ENCODE measurements around the gene TRIM39. TPM values are rescaled to one million over a fixed set of nuclear protein-coding genes. Genes with fewer than 3 reads are reported as not detected.

TRIM39 gene
- total RNA-seq, 4 donors from 2014 or later = 18.4 to 24.1 (median 22.6) TPM

DNA sequence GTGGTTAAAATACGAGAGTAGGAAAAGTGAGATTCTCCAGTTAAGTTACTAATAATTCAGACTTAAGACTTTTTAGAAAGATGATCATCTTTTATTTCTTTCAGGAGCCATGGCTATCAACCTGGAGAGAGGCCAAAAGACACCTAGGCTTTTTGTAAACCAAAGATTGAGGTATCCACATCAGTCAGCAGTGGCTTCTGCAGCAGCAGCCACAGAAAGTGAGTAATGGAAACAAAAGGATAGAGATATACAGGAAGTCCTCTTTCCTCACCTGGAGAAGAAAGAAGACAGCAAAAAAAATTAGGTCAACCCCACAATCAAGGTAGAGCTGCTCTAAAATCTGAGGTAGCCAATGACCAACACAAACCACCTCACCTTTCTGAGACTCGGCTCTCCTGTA, 22.7 kb upstream of the TRIM39 start:
- H3K4me3 ChIP-seq = no peak overlapping the region
- no peaks in the 10 kb centered on the region for H3K27me3 ChIP-seq
- H3K36me3 ChIP-seq = peaks cover 0 to 15% of the 10 kb centered on the region in 2 donors
- TF ChIP-seq POLR2AphosphoS5 (IDR thresholded peaks at IDR 0.05) (no peak), EP300 (IDR thresholded peaks at IDR 0.05) (no peak), POLR2A (IDR thresholded peaks at IDR 0.05) (no peak)
- TF ChIP-seq, protein P1, sequence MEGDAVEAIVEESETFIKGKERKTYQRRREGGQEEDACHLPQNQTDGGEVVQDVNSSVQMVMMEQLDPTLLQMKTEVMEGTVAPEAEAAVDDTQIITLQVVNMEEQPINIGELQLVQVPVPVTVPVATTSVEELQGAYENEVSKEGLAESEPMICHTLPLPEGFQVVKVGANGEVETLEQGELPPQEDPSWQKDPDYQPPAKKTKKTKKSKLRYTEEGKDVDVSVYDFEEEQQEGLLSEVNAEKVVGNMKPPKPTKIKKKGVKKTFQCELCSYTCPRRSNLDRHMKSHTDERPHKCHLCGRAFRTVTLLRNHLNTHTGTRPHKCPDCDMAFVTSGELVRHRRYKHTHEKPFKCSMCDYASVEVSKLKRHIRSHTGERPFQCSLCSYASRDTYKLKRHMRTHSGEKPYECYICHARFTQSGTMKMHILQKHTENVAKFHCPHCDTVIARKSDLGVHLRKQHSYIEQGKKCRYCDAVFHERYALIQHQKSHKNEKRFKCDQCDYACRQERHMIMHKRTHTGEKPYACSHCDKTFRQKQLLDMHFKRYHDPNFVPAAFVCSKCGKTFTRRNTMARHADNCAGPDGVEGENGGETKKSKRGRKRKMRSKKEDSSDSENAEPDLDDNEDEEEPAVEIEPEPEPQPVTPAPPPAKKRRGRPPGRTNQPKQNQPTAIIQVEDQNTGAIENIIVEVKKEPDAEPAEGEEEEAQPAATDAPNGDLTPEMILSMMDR (IDR thresholded peaks at IDR 0.05) = no peak
- no peak for ATAC-seq
- 94 to 100% methylated on average over 2 of the region's 2 CpGs for WGBS, 2 donors (ENCODE audit: low coverage in 1 of 2)
- no peak overlapping the region for H3K27ac ChIP-seq
- no peaks in the 10 kb centered on the region for H3K9me3 ChIP-seq
- no peaks in the 10 kb centered on the region for H3K4me1 ChIP-seq

DNA sequence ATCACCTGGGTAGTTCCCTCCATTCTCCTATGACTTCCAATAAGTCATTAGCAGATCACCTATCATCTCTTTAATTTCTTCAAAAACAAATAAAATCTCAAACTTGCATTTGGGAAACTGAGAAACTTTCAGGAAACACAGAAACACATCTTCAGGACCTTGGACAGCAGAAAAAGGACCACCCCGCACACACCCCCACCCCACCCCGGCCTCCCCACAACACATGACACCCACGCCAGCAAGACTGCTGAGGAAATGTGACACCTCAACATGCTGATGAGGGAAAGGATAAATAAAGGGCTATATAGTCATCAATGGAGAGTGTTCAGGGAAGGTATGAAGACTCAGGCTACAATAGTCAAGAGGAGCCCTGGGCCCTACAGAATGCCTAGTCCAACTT, 15.6 kb upstream of the TRIM39 start:
- WGBS, 2 donors (ENCODE audit: low coverage in 1 of 2) = 67 to 87% methylated on average over 2 to 3 of the region's 3 CpGs

DNA sequence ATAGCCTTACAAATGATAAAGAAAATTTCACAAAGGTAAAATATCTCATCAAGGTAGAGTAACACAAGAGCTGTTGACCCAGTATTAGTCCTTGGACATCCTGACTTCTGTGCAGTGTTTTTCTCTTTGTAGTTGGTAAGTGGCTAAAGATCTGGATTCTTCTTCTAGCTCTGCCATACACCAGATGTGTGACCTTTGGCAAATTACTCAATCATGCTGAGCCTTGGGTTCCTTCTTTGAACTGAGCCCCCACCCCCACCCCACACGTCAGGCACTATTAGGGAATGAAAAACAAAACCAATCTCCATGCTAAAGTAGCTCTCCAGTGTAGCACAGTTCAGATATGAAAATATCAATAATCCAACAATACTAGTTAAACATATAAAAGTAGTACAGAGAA, 15.1 kb upstream of the TRIM39 start:
- TF ChIP-seq POLR2A (IDR thresholded peaks at IDR 0.05) = no peak
- no peak for TF ChIP-seq EP300 (IDR thresholded peaks at IDR 0.05)
- no peak for TF ChIP-seq POLR2AphosphoS5 (IDR thresholded peaks at IDR 0.05)
- TF ChIP-seq, protein P1 (IDR thresholded peaks at IDR 0.05) = no peak
- Histone ChIP-seq H3K9me3 (no peaks in the 10 kb centered on the region), H3K4me3 (no peak overlapping the region), H3K36me3 (peaks cover 0 to 36% of the 10 kb centered on the region in 2 donors), H3K27ac (no peak overlapping the region), H3K27me3 (no peaks in the 10 kb centered on the region), H3K4me1 (no peaks in the 10 kb centered on the region)
- no peak for ATAC-seq
- WGBS, 2 donors (ENCODE audit: low coverage in 1 of 2) = 86% methylated on average over 1 of the region's 1 CpG; no CpG with 5 or more reads in 1 of the 2 donors

More for the DNA sequence above, 15.6 kb upstream of the TRIM39 start:
- TF ChIP-seq POLR2A (IDR thresholded peaks at IDR 0.05) = no peak
- no peak for TF ChIP-seq EP300 (IDR thresholded peaks at IDR 0.05)
- no peak for TF ChIP-seq POLR2AphosphoS5 (IDR thresholded peaks at IDR 0.05)
- TF ChIP-seq, protein P1 (IDR thresholded peaks at IDR 0.05) = no peak
- no peak for ATAC-seq
- Histone ChIP-seq H3K27me3 (no peaks in the 10 kb centered on the region), H3K36me3 (peaks cover 0 to 36% of the 10 kb centered on the region in 2 donors), H3K27ac (no peak overlapping the region), H3K4me1 (no peaks in the 10 kb centered on the region), H3K4me3 (no peak overlapping the region), H3K9me3 (no peaks in the 10 kb centered on the region)

DNA sequence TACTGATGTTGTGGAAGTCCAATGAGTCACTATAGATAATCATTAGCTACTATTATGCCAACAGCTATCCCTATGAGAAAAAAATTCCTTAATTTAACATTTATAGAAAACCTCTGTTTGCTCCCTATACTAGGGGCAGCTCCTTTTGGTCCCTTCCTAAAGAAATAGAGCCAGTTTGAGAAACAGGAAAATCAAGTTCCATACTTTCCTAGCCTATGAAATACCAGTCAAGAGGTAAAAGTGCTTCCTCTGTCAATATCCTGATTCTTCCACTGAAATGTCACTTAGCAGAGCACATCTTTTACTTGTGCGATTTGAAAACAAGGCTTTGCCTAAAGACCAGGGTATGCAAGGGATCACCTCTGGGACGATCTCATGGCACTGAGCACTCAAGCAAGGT, 14.5 kb upstream of the TRIM39 start:
- WGBS, 2 donors (ENCODE audit: low coverage in 1 of 2) = 94 to 100% methylated on average over 2 of the region's 2 CpGs
- no peak for ATAC-seq
- TF ChIP-seq, protein P1 (IDR thresholded peaks at IDR 0.05) = no peak
- TF ChIP-seq POLR2A (IDR thresholded peaks at IDR 0.05) (no peak), EP300 (IDR thresholded peaks at IDR 0.05) (no peak), POLR2AphosphoS5 (IDR thresholded peaks at IDR 0.05) (no peak)
- H3K27ac ChIP-seq = no peak overlapping the region
- peaks cover 0 to 36% of the 10 kb centered on the region in 2 donors for H3K36me3 ChIP-seq
- H3K4me3 ChIP-seq = no peak overlapping the region
- no peaks in the 10 kb centered on the region for H3K4me1 ChIP-seq
- no peaks in the 10 kb centered on the region for H3K27me3 ChIP-seq
- H3K9me3 ChIP-seq = no peaks in the 10 kb centered on the region

DNA sequence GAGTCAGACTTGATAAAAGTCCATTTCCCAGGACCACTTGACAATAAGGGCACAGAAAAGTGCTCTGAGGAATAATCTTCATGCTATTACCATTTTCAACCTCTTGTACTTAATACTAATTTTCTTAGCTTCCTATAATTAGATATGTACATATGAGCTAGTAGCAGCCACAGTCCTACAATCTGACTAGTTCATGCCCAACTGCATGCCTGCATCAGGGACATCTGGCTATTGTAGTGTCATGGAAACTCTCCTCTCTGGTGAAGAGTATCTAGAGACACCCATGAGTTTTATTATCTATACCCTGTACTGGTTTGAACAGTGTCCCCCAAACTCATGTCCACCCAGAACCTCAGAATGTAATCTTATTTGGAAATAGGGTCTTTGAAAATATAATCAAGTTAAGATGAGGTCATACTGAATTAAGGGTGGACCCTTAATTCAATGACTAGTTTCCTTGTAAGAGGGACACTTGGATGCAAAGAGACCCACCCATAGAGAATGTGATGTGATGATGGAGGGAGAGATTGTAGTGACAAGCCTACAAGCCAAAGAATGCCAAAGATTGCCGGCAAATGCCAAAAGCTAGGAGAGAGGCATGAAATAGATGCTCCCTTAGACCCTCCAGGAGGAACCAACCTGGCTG, 13.9 kb upstream of the TRIM39 start:
- Histone ChIP-seq H3K9me3 (no peaks in the 10 kb centered on the region), H3K27ac (no peak overlapping the region), H3K36me3 (peaks cover 0 to 36% of the 10 kb centered on the region in 2 donors), H3K27me3 (no peaks in the 10 kb centered on the region), H3K4me1 (no peaks in the 10 kb centered on the region), H3K4me3 (no peak overlapping the region)
- 100% methylated on average over 1 of the region's 1 CpG for WGBS, 2 donors (ENCODE audit: low coverage in 1 of 2)
- no peak for ATAC-seq
- TF ChIP-seq EP300 (IDR thresholded peaks at IDR 0.05) = no peak
- no peak for TF ChIP-seq POLR2AphosphoS5 (IDR thresholded peaks at IDR 0.05)
- TF ChIP-seq, protein P1 (IDR thresholded peaks at IDR 0.05) = no peak
- no peak for TF ChIP-seq POLR2A (IDR thresholded peaks at IDR 0.05)

Measured in gastroesophageal sphincter (tissue), 4 donors.